ENCODE measurements around the gene IGSF21.

Gene IGSF21

GRCh38 chr1:18178111-18178510, 70.5 kb downstream of the IGSF21 start:
- no peak for DNase-seq (ENCODE audit: low read depth)

- DNase-seq (ENCODE audit: low read depth) = no peak
These were observed 71.4 kb downstream of the IGSF21 start for GRCh38 chr1:18179009-18179408.

- no peak for DNase-seq (ENCODE audit: low read depth)
These were observed 75.0 kb downstream of the IGSF21 start for GRCh38 chr1:18182398-18183160.

GRCh38 chr1:18183533-18183932, 75.9 kb downstream of the IGSF21 start:
- no peak for DNase-seq (ENCODE audit: low read depth)

GRCh38 chr1:18187054-18187453, 79.5 kb downstream of the IGSF21 start:
- no peak for DNase-seq (ENCODE audit: low read depth)

- DNase-seq (ENCODE audit: low read depth) = no peak
These were observed 81.4 kb downstream of the IGSF21 start for GRCh38 chr1:18188820-18189517.

- DNase-seq (ENCODE audit: low read depth) = no peak
These were observed 83.0 kb downstream of the IGSF21 start for GRCh38 chr1:18190598-18190997.

GRCh38 chr1:18191037-18191436, 83.4 kb downstream of the IGSF21 start:
- no peak for DNase-seq (ENCODE audit: low read depth)

GRCh38 chr1:18191481-18192155, 84.0 kb downstream of the IGSF21 start:
- DNase-seq (ENCODE audit: low read depth) = no peak

GRCh38 chr1:18192182-18192581, 84.6 kb downstream of the IGSF21 start:
- no peak for DNase-seq (ENCODE audit: low read depth)

- DNase-seq (ENCODE audit: low read depth) = no peak
These were observed 85.4 kb downstream of the IGSF21 start for GRCh38 chr1:18192974-18193373.

GRCh38 chr1:18197299-18197698, 89.7 kb downstream of the IGSF21 start:
- no peak for DNase-seq (ENCODE audit: low read depth)

GRCh38 chr1:18198260-18198659, 90.7 kb downstream of the IGSF21 start:
- DNase-seq (ENCODE audit: low read depth) = no peak

GRCh38 chr1:18199462-18199861, 91.9 kb downstream of the IGSF21 start:
- DNase-seq (ENCODE audit: low read depth) = no peak

- no peak for DNase-seq (ENCODE audit: low read depth)
These were observed 92.6 kb downstream of the IGSF21 start for GRCh38 chr1:18200136-18200717.

GRCh38 chr1:18200918-18201317, 93.3 kb downstream of the IGSF21 start:
- no peak for DNase-seq (ENCODE audit: low read depth)

- DNase-seq (ENCODE audit: low read depth) = no peak
These were observed 94.6 kb downstream of the IGSF21 start for GRCh38 chr1:18201997-18202719.

GRCh38 chr1:18203645-18204044, 96.0 kb downstream of the IGSF21 start:
- no peak for DNase-seq (ENCODE audit: low read depth)

GRCh38 chr1:18204575-18204974, 97.0 kb downstream of the IGSF21 start:
- DNase-seq (ENCODE audit: low read depth) = no peak

- DNase-seq (ENCODE audit: low read depth) = no peak
These were observed 97.7 kb downstream of the IGSF21 start for GRCh38 chr1:18205319-18205718.

GRCh38 chr1:18211764-18212163, 104.2 kb downstream of the IGSF21 start:
- DNase-seq (ENCODE audit: low read depth) = no peak

Measured in fibroblast of the conjunctiva (primary cell).